ENCODE results near the gene CCDC51. TPM values are rescaled to one million over a fixed set of nuclear protein-coding genes. Genes with fewer than 3 reads are reported as not detected.
"Not testable (repeated sequence)": the region's sequence is repeated elsewhere in the genome, so short reads cannot be mapped to it uniquely, and the experiment has no call there.

Gene CCDC51
- 14.3 TPM for polyA plus RNA-seq (2013, experiment 1 of 2; ENCODE audit: insufficient read length)
- 13.4 TPM for polyA plus RNA-seq (2013, experiment 2 of 2; ENCODE audit: insufficient read length)

DNA sequence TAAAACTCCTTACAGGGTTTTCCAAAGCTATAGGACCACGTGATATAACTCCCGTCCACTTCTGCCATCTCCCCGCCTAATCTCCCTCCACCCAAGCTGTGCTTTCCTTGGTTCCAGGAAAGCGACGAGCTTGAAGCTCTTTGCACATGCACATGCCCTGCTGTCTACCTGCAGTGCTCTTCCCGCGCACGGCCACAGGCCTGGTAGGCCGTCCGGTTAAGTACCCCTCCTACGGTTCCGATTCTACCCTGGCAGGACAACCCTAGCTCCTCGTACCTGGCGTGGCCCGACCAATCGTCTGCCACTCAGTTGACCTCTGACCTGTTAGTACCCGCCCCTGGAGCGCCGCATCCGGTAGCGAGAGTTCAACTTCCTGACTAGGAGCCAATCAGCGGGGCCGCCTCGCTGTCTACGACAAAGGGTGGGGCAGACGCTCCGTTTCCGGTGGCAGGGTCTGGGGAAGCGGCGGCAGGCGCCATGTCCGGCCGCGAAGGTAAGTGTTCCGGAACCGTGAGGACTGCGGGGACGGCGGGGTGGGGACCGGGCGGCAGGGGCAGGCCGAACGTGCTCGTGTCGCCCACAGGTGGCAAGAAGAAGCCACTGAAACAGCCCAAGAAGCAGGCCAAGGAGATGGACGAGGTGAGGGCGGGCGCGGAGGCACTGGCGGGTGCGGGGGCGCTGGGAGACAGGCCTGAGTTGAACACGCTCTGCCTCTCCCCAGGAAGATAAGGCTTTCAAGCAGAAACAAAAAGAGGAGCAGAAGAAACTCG lies at the start of gene CCDC51, which contains the start of gene TMA7:
CCDC51 (minus strand) TSS at position 300 of the 770 bp plus-strand sequence. CDS start 4,991 bp downstream, outside the sequence.
TMA7 (plus strand) TSS at position 438 of the 770 bp plus-strand sequence; CDS start at position 478, 40 bp downstream.
- peak; percentile 94 for DNase-seq

DNA sequence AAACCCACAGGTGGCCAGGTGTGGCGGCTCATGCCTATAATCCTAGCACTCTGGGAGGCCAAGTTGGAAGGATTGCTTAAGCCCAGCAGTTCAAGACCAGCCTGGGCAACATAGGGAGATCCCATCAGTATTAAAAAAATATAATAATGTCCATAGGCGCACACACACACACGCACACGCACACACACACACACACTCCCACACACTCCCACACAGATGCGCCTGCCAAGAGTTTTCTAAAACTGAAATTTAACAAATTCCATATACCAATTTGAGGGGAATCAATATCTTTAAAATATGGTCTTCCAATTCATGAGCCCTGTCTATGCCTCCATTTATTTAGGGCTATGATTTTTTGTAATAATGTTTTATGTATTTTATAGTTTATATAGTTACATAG lies 47.0 kb upstream of the CCDC51 start:
- DNase-seq = no peak

GRCh38 chr3:48482822-48483221 lies 42.9 kb upstream of the CCDC51 start:
- DNase-seq = not testable (repeated sequence)

GRCh38 chr3:48480891-48481290 lies 41.0 kb upstream of the CCDC51 start:
- not testable (repeated sequence) for DNase-seq

GRCh38 chr3:48478626-48479555 lies 39.0 kb upstream of the CCDC51 start:
- DNase-seq = no peak

DNA sequence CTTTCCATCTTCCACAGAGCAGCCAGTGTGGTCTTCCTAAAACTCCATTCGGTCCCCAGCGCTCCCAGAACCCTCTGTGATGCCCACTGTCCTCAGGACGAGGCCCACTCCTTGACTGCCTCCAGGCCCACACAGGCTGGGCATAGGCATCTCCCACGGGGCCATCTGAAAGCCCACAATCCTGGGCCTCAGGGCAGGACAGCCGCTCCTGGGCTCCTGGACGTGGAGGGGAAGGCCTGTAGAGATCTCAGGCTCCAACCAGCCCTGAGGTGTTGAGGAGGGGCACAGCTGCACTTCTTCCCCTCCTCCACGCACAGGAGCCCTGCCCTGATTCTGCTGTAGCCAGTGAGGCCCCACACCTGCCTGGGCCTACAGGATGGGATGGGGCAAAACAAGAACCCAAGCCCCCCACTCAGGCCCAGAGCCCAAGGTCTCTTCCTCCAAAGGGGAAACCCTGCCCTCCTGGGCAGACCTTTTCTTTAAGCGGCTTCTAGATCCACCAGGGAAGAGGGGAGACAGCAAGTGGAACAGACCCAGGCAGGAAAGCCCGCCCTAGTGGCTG lies 38.1 kb upstream of the CCDC51 start:
- DNase-seq = no peak

DNA sequence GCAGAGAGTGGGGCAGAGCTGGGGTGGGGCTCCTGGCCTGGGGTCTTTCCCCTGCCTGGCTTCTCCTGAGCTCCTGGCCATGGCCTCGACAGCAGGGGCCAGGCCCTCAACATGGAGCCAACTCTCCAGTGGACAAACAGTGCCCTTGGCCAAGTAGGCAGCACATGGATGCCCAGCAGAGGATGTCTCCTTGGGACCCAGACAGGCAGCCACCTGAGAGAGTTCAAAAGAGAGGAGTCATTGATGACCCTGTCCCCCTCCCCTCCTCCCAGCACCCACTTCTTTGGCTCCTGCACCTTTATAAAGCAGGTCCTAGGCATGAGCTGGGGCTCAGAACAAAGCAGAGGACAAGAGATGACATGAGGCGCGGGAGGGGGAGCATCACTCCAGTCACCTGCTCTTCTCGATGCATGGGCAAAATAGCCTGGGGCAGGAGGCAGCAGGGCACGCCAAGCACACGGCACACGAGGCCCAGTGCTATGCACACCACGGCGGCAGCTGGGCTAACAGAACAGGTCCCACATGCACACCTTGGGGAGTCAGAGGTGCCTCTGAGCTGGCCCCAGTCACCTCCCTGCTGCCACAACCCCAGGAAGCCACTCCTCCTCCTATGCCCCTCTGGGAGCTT lies 36.6 kb upstream of the CCDC51 start:
- no peak for DNase-seq

GRCh38 chr3:48475188-48475587 lies 35.3 kb upstream of the CCDC51 start:
- no peak for DNase-seq

GRCh38 chr3:48474619-48475018 lies 34.7 kb upstream of the CCDC51 start:
- no peak for DNase-seq

DNA sequence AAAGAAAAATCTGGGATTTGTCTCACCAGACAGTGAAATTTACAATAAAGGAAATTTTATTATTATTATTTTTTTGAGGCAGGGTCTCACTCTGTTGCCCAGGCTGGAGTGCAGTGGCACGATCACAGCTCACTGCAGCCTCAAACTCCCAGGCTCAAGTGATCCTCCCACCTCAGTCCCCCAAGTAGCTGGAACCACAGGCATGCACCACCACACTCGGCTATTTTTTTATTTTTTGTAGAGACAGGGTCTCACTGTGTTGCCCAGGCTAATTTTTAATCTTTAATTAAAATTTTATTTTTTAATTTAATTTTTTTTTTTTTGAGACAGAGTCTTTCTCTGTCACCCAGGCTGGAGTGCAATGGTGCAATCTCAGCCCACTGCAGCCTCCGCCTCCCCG lies 34.1 kb upstream of the CCDC51 start:
- not testable (repeated sequence) for DNase-seq

DNA sequence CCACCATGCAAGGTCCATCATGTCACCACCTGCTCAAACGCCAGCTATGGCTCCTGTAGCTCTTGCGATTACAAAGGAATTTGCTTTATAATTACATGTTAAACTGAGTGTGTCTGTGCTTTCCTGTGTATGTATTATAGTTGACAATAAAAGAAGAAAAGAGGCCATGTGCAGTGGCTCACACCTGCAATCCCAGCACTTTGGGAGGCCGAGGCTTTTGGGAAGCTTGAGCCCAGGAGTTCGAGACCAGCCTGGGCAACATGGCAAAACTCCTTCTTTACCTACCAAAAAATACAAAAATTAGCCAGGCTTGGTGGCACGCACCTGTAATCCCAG lies 33.7 kb upstream of the CCDC51 start:
- no peak for DNase-seq

GRCh38 chr3:48472923-48473616 lies 33.2 kb upstream of the CCDC51 start:
- peak; percentile 94 for DNase-seq

- DNase-seq = no peak
These were observed 32.7 kb upstream of the CCDC51 start for GRCh38 chr3:48472673-48472922.

DNA sequence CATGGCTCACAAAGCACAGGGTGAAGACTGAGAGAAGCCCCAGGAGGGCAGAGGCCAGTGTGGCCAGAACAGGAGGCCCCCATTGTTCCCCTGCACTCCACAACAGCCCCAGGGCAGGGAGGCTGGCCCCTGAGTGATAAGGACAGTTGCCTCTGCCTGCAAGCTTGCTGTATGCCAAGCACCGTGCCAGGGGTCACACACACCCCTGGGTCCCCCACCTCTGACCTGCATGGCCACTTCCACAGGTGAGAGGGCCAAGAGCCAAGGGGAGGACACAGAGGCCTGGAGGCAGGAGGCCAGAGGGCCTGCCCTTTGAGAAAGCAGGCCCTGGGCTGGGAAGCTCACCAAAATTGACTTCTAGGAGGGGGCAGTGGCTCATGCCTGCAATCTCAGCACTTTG lies 30.4 kb upstream of the CCDC51 start:
- DNase-seq = no peak

DNA sequence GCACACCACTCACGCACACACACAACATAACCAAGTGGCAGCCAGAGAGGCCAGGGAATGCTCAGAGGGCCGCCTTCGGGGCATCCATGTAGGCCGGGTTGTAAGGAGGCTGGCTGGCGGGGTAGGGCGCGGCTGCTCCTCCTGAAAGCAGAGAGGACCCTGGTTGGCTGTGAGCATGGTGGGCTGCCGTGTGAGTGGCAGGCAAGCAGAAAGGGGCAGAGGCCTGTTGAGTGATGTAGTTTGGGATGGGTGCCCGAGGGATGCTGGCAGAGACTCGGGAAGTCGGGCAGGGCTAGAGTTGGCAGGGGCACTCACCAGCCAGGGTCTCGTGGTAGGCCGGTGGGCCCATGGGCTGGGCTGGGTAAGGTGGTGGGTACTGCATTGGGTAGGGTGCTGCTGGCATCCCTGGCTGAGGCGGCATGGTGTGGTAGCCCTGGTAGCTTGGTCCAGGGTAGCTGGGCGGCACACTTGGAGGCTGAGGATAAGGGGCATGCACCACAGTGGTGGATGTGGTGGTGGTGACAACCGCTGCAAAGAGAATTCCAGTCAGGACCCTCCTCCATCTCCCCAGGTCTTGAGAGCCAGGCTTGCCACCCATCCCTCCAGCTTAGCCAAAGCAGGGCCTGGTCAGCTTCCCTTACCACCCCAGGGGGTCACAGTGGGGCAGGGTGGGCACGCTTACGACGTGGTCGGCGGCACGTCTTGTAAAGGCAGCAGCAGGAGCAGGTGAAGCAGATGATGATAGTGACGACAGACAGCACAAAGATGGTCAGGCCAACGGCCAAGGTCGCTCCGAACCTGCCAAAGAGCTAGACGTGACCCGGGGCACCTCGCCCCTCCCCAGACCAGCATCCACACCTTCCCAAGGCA lies 29.4 kb upstream of the CCDC51 start:
- DNase-seq = no peak

DNA sequence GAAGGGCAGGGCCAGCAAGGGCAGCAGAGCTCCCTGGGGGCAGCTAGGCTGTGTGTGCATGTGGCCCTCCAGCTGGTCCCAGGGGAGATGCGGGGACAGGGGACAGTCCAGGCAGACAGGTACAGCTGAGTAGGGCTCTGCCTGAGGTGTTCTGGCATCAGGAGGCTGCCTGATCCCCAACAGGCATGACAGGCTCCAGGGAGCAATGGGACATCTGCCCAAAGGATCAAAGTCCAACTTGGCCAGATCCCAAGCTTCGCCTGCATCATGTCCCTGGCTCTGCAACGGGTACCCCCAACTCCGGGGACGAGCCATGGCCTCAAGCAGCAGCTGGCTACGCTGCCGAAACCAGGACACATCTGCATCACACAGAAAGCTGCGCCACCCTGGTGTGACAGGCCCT lies 28.4 kb upstream of the CCDC51 start:
- no peak for DNase-seq

GRCh38 chr3:48467473-48468267 lies 27.8 kb upstream of the CCDC51 start:
- DNase-seq = no peak

GRCh38 chr3:48467110-48467454 lies 27.2 kb upstream of the CCDC51 start:
- DNase-seq = no peak

DNA sequence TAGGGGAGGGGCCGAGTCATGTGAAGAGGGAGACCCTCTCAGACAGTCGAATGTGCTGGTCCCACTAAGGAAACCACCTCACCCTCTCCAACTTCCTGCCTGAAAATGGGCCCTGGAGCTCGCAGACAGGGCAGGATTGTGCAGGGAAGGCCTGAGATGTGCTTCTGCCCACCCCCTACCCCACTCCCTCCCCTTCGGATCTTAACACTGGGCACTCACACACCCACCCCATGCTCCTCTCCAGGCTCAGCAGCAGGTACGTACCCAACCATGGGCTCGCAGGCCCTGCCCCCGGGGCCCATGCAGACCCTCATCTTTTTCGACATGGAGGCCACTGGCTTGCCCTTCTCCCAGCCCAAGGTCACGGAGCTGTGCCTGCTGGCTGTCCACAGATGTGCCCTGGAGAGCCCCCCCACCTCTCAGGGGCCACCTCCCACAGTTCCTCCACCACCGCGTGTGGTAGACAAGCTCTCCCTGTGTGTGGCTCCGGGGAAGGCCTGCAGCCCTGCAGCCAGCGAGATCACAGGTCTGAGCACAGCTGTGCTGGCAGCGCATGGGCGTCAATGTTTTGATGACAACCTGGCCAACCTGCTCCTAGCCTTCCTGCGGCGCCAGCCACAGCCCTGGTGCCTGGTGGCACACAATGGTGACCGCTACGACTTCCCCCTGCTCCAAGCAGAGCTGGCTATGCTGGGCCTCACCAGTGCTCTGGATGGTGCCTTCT lies 26.6 kb upstream of the CCDC51 start:
- no peak for DNase-seq
